Natural killer cell (primary cell): ENCODE data around the gene VAMP4. TPM values are rescaled to one million over a fixed set of nuclear protein-coding genes. Genes with fewer than 3 reads are reported as not detected.

Experiments used
- ATAC-seq, 3 donors: fragments of 150-1000 bp in 2 of 3; fragments of 200-7000 bp in 1 of 3; cut with Tn5 transposase; 1 replicate in 1 of 3; 2 replicates in 2 of 3; pipeline ENCODE4 v1.10.0; 2021; ENCODE audit warnings: mild to moderate bottlenecking in 2 of 3, moderate library complexity in 2 of 3
- DNase-seq, 2 donors: peaks; one replicate each; pipeline versions ENCODE4 v3.0.0 to v3.0.0-alpha.2; 2013 to 2021; ENCODE audit warnings: mixed read lengths in 1 of 2
- H3K27ac ChIP-seq: one replicate; pipeline ENCODE4 v1.5.1; 2013; ENCODE audit warnings: mild to moderate bottlenecking, low read length
- H3K27me3 ChIP-seq: one replicate; pipeline ENCODE4 v1.6.1; 2013; ENCODE audit warnings: low read length; ENCODE audit not compliant: control insufficient read depth, insufficient read depth
- H3K36me3 ChIP-seq: one replicate; pipeline ENCODE4 v1.6.1; 2013; ENCODE audit warnings: low read length; ENCODE audit not compliant: control insufficient read depth, insufficient read depth
- H3K4me1 ChIP-seq: one replicate; pipeline ENCODE4 v1.6.1; 2013; ENCODE audit warnings: low read length; ENCODE audit not compliant: control insufficient read depth, insufficient read depth
- H3K4me3 ChIP-seq: one replicate; pipeline ENCODE4 v1.5.1; 2013; ENCODE audit warnings: low read length
- H3K9me3 ChIP-seq: one replicate; pipeline ENCODE4 v1.6.1; 2013; ENCODE audit warnings: low read length; ENCODE audit not compliant: control insufficient read depth, insufficient read depth
- H3K27ac Mint-ChIP-seq, 2 donors: one replicate each; pipeline ENCODE4 v1.8.0; 2022; ENCODE audit warnings: mild to moderate bottlenecking in 2 of 2, mixed read lengths in 2 of 2, moderate library complexity in 1 of 2
- H3K27me3 Mint-ChIP-seq, 2 donors: one replicate each; pipeline ENCODE4 v1.8.0; 2022; ENCODE audit warnings: low read depth in 2 of 2, mixed read lengths in 2 of 2
- H3K36me3 Mint-ChIP-seq: one replicate; pipeline ENCODE4 v1.8.0; 2022; ENCODE audit warnings: mixed read lengths
- H3K4me1 Mint-ChIP-seq, 2 donors: one replicate each; pipeline ENCODE4 v1.8.0; 2022; ENCODE audit warnings: mixed read lengths in 2 of 2
- H3K4me3 Mint-ChIP-seq: one replicate; pipeline ENCODE4 v1.8.0; 2022; ENCODE audit warnings: mild to moderate bottlenecking, moderate library complexity, mixed read lengths
- H3K9me3 Mint-ChIP-seq, 2 donors: one replicate each; pipeline ENCODE4 v1.8.0; 2022; ENCODE audit warnings: mixed read lengths in 2 of 2
- CTCF ChIP-seq: fragments of 200-600 bp; IDR thresholded peaks from one replicate; pipeline ENCODE4 v1.8.0; 2022; ENCODE audit warnings: antibody characterized with exemption
- WGBS: methylation state at CpG from one replicate; pipeline ENCODE4 v1.1.7; 2013; ENCODE audit warnings: missing lambda C conversion rate; ENCODE audit not compliant: insufficient coverage; 5-methylcytosine and 5-hydroxymethylcytosine counted together
- intact Hi-C: fragments of 100-400 bp; cut with micrococcal nuclease; formaldehyde crosslinking; loops from one replicate; pipeline ENCODE4 v1.14.2; 2022
- total RNA-seq, 4 donors: library from RNA; stranded (reverse); fragments of 120-200 nt in 1 of 4; gene quantifications; one replicate each; pipeline versions ENCODE4 v1.2.3 to v1.2.4, GENCODE V29; 2013 to 2022

The VAMP4 gene
- total RNA-seq, 3 donors from 2014 or later (not counting 1 experiment from before 2014, with no cell fraction given), result 17.5 to 24.2 (median 20.7) TPM

- no peak overlapping the region for H3K27ac Mint-ChIP-seq
- WGBS, result 93% methylated on average over 3 of the region's 4 CpGs
- H3K36me3 ChIP-seq, result no peaks in the 10 kb centered on the region
- no peaks in the 10 kb centered on the region for H3K27me3 ChIP-seq
- intact Hi-C loops, result no loop called here
- no peaks in the 10 kb centered on the region for H3K9me3 ChIP-seq
- DNase-seq (no peak), ATAC-seq (no peak)
- no peak overlapping the region for H3K4me3 Mint-ChIP-seq
- H3K27me3 Mint-ChIP-seq, result peaks cover 0 to 9% of the 10 kb centered on the region in 2 donors
- H3K9me3 Mint-ChIP-seq, result no peaks in the 10 kb centered on the region
- no peaks in the 10 kb centered on the region for H3K36me3 Mint-ChIP-seq
- no peaks in the 10 kb centered on the region for H3K4me1 Mint-ChIP-seq
- TF ChIP-seq CTCF, result no peak
- H3K27ac ChIP-seq, result no peak overlapping the region
- no peaks in the 10 kb centered on the region for H3K4me1 ChIP-seq
- H3K4me3 ChIP-seq, result no peak overlapping the region
These were observed 75.6 kb downstream of the VAMP4 start for GRCh38 chr1:171666114-171666769.

GRCh38 chr1:171664976-171665375, 76.9 kb downstream of the VAMP4 start:
- Histone ChIP-seq H3K36me3 (no peaks in the 10 kb centered on the region), H3K27me3 (no peaks in the 10 kb centered on the region), H3K9me3 (no peaks in the 10 kb centered on the region), H3K4me1 (no peaks in the 10 kb centered on the region), H3K27ac (no peak overlapping the region), H3K4me3 (no peak overlapping the region)
- Mint-ChIP-seq H3K27ac (no peak overlapping the region), H3K36me3 (no peaks in the 10 kb centered on the region), H3K27me3 (peaks cover 0 to 9% of the 10 kb centered on the region in 2 donors), H3K4me1 (no peaks in the 10 kb centered on the region), H3K4me3 (no peak overlapping the region), H3K9me3 (no peaks in the 10 kb centered on the region)
- TF ChIP-seq CTCF, result no peak
- intact Hi-C loops, result no loop called here
- DNase-seq (no peak), ATAC-seq (no peak)

GRCh38 chr1:171663854-171664575, 77.8 kb downstream of the VAMP4 start:
- DNase-seq (no peak), ATAC-seq (no peak)
- Mint-ChIP-seq H3K36me3 (no peaks in the 10 kb centered on the region), H3K27ac (no peak overlapping the region), H3K27me3 (peaks cover 0 to 9% of the 10 kb centered on the region in 2 donors), H3K4me1 (no peaks in the 10 kb centered on the region), H3K9me3 (no peaks in the 10 kb centered on the region), H3K4me3 (no peak overlapping the region)
- Histone ChIP-seq H3K4me1 (no peaks in the 10 kb centered on the region), H3K4me3 (no peak overlapping the region), H3K27me3 (no peaks in the 10 kb centered on the region), H3K36me3 (no peaks in the 10 kb centered on the region), H3K9me3 (no peaks in the 10 kb centered on the region), H3K27ac (no peak overlapping the region)
- WGBS, result 53% methylated on average over 3 of the region's 4 CpGs
- intact Hi-C loops, result no loop called here
- TF ChIP-seq CTCF, result no peak
